ENCODE measurements around the gene MGST3. TPM values are rescaled to one million over a fixed set of nuclear protein-coding genes. Genes with fewer than 3 reads are reported as not detected.

MGST3 gene
- total RNA-seq, 1 experiment from 2014 or later = 103 TPM

DNA sequence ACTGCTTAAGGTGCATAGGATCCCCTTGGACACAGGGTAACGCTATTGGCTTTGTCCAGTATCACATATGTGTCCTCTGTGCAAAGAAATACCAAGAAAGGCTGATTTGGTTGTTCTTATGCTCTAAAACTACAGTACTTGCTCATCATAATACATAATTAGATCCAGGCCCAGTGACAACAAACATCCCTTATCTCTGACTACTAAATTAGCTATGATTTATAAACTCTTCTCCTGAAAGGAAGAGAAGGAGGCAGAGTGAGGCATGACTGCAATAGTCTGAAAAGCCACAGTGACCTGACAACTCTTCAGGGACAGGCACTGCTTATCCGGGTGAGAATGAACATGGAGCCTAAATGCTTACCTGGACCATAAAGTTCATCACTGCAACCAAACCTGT is 30.7 kb downstream of the MGST3 start:
- no peaks in the 10 kb centered on the region for H3K9me3 ChIP-seq (ENCODE audit: control insufficient read depth, insufficient read depth, low read depth, low read length)
- H3K4me3 ChIP-seq (ENCODE audit: low read depth in 2 of 2, low read length in 2 of 2) = no peak overlapping the region
- CTCF ChIA-PET = no interaction called here
- TF ChIP-seq SIN3A (IDR thresholded peaks at IDR 0.05; ENCODE audit: borderline replicate concordance, insufficient read depth, low read depth, low read length) = no peak
- no peak for TF ChIP-seq TCF7L2 (IDR thresholded peaks at IDR 0.05; ENCODE audit: low read depth, low read length)
- TF ChIP-seq, protein P1, sequence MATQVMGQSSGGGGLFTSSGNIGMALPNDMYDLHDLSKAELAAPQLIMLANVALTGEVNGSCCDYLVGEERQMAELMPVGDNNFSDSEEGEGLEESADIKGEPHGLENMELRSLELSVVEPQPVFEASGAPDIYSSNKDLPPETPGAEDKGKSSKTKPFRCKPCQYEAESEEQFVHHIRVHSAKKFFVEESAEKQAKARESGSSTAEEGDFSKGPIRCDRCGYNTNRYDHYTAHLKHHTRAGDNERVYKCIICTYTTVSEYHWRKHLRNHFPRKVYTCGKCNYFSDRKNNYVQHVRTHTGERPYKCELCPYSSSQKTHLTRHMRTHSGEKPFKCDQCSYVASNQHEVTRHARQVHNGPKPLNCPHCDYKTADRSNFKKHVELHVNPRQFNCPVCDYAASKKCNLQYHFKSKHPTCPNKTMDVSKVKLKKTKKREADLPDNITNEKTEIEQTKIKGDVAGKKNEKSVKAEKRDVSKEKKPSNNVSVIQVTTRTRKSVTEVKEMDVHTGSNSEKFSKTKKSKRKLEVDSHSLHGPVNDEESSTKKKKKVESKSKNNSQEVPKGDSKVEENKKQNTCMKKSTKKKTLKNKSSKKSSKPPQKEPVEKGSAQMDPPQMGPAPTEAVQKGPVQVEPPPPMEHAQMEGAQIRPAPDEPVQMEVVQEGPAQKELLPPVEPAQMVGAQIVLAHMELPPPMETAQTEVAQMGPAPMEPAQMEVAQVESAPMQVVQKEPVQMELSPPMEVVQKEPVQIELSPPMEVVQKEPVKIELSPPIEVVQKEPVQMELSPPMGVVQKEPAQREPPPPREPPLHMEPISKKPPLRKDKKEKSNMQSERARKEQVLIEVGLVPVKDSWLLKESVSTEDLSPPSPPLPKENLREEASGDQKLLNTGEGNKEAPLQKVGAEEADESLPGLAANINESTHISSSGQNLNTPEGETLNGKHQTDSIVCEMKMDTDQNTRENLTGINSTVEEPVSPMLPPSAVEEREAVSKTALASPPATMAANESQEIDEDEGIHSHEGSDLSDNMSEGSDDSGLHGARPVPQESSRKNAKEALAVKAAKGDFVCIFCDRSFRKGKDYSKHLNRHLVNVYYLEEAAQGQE (IDR thresholded peaks at IDR 0.05; ENCODE audit: insufficient read depth in 1 of 2, low read depth in 2 of 2, low read length in 1 of 2) = no peak
- TF ChIP-seq POLR2AphosphoS5 (IDR thresholded peaks at IDR 0.05; ENCODE audit: low read depth, low read length) = no peak
- TF ChIP-seq, protein P2, sequence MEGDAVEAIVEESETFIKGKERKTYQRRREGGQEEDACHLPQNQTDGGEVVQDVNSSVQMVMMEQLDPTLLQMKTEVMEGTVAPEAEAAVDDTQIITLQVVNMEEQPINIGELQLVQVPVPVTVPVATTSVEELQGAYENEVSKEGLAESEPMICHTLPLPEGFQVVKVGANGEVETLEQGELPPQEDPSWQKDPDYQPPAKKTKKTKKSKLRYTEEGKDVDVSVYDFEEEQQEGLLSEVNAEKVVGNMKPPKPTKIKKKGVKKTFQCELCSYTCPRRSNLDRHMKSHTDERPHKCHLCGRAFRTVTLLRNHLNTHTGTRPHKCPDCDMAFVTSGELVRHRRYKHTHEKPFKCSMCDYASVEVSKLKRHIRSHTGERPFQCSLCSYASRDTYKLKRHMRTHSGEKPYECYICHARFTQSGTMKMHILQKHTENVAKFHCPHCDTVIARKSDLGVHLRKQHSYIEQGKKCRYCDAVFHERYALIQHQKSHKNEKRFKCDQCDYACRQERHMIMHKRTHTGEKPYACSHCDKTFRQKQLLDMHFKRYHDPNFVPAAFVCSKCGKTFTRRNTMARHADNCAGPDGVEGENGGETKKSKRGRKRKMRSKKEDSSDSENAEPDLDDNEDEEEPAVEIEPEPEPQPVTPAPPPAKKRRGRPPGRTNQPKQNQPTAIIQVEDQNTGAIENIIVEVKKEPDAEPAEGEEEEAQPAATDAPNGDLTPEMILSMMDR (IDR thresholded peaks at IDR 0.05) = no peak
- DNase-seq (ENCODE audit: low read depth, low spot score) = no peak
- intact Hi-C loops (cut with micrococcal nuclease; ENCODE audit: unreplicated experiment) = no loop called here
- no peaks in the 10 kb centered on the region for H3K4me1 ChIP-seq (ENCODE audit: control insufficient read depth, insufficient read depth, low read length)
- POLR2A ChIA-PET = interaction anchor here (0.6 kb wide), 1 partner anchor 36 kb away, joined by 4 read pairs; no protein-coding TSS in a partner anchor
- ATAC-seq = no peak
- peaks cover 16% of the 10 kb centered on the region for H3K36me3 ChIP-seq (ENCODE audit: control insufficient read depth, insufficient read depth, low read length)
- no TSS peak for BruUV-seq (replicated peaks)
- H3K27ac ChIP-seq (ENCODE audit: low read length) = no peak overlapping the region
- in situ Hi-C loops (cut with HindIII; ENCODE audit: low pct_unique_long_range_greater_than_20kb, low sequenced_read_pairs) = no loop called here
- no peaks in the 10 kb centered on the region for H3K27me3 ChIP-seq (ENCODE audit: control insufficient read depth, insufficient read depth, low read length)

DNA sequence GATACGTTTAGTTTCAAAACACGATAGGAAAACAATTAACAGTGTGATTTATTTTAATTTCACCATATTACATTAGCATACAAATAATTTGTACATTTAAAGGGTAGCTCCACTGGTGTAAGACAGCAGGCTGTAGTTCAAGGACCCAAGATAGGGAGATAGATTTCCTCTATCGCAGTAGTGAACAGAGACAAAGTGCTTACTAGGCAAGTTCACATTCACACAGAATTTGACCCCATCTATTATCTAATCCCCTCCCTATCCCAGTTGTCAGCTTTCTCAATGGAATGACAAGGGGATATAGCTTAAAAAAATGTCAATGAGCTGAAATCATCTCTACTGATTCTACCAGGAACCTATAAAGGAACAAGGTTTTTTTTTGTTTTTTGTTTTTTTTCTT is 31.2 kb downstream of the MGST3 start:
- intact Hi-C loops (cut with micrococcal nuclease; ENCODE audit: unreplicated experiment) = no loop called here
- POLR2A ChIA-PET = no interaction called here

More for the DNA sequence above, 31.2 kb downstream of the MGST3 start:
- H3K36me3 ChIP-seq (ENCODE audit: control insufficient read depth, insufficient read depth, low read length) = peaks cover 16% of the 10 kb centered on the region
- no peaks in the 10 kb centered on the region for H3K27me3 ChIP-seq (ENCODE audit: control insufficient read depth, insufficient read depth, low read length)
- H3K4me3 ChIP-seq (ENCODE audit: low read depth in 2 of 2, low read length in 2 of 2) = no peak overlapping the region
- BruUV-seq (replicated peaks) = no TSS peak
- H3K9me3 ChIP-seq (ENCODE audit: control insufficient read depth, insufficient read depth, low read depth, low read length) = no peaks in the 10 kb centered on the region
- TF ChIP-seq POLR2AphosphoS5 (IDR thresholded peaks at IDR 0.05; ENCODE audit: low read depth, low read length) (no peak), SIN3A (IDR thresholded peaks at IDR 0.05; ENCODE audit: borderline replicate concordance, insufficient read depth, low read depth, low read length) (no peak), TCF7L2 (IDR thresholded peaks at IDR 0.05; ENCODE audit: low read depth, low read length) (no peak)
- TF ChIP-seq, protein P2 (IDR thresholded peaks at IDR 0.05) = no peak
- TF ChIP-seq, protein P1 (IDR thresholded peaks at IDR 0.05; ENCODE audit: insufficient read depth in 1 of 2, low read depth in 2 of 2, low read length in 1 of 2) = no peak
- CTCF ChIA-PET = no interaction called here
- ATAC-seq = no peak
- DNase-seq (ENCODE audit: low read depth, low spot score) = no peak
- no peak overlapping the region for H3K27ac ChIP-seq (ENCODE audit: low read length)
- no peaks in the 10 kb centered on the region for H3K4me1 ChIP-seq (ENCODE audit: control insufficient read depth, insufficient read depth, low read length)
- in situ Hi-C loops (cut with HindIII; ENCODE audit: low pct_unique_long_range_greater_than_20kb, low sequenced_read_pairs) = no loop called here

All from Panc1 (cell line).